Muscle of leg (tissue), 11 donors: Measurements from ENCODE around the gene KIAA1614. TPM values are rescaled to one million over a fixed set of nuclear protein-coding genes. Genes with fewer than 3 reads are reported as not detected.

Experiments
- DNase-seq: peaks from one replicate; pipeline ENCODE4 v3.0.0; 2013
- H3K27ac ChIP-seq: one replicate; pipeline ENCODE4 v1.5.1; 2013; ENCODE audit warnings: mild to moderate bottlenecking, low read length, control low read depth
- H3K27me3 ChIP-seq: one replicate; pipeline ENCODE4 v1.6.1; 2013; ENCODE audit warnings: low read length; ENCODE audit not compliant: control insufficient read depth, insufficient read depth
- H3K36me3 ChIP-seq: one replicate; pipeline ENCODE4 v1.6.1; 2013; ENCODE audit warnings: low read length; ENCODE audit not compliant: control insufficient read depth, insufficient read depth
- H3K4me1 ChIP-seq: one replicate; pipeline ENCODE4 v1.6.1; 2013; ENCODE audit warnings: low read length; ENCODE audit not compliant: control insufficient read depth, insufficient read depth
- H3K4me3 ChIP-seq: one replicate; pipeline ENCODE4 v1.5.1; 2013; ENCODE audit warnings: low read length, control low read depth
- H3K9me3 ChIP-seq: replicated peaks from 2 replicates; pipeline ENCODE4 v1.6.1; 2013; ENCODE audit warnings: low read depth, low read length; ENCODE audit not compliant: control insufficient read depth
- WGBS: methylation state at CpG from one replicate; pipeline ENCODE4 v1.1.5; 2013; ENCODE audit warnings: missing lambda C conversion rate; ENCODE audit not compliant: insufficient coverage; 5-methylcytosine and 5-hydroxymethylcytosine counted together
- polyA plus RNA-seq, 8 donors: library from polyadenylated mRNA; unstranded; fragments of 120-200 nt; gene quantifications; one replicate each; pipeline versions ENCODE4 v1.2.1 to v1.2.3, GENCODE V29; 2013; ENCODE audit warnings: inconsistent platforms in 1 of 8, low replicate concordance in 1 of 8; ENCODE audit not compliant: insufficient read length in 8 of 8, insufficient read depth in 1 of 8
- total RNA-seq: library from RNA; stranded (reverse); fragments of 120-200 nt; gene quantifications from one replicate; pipeline ENCODE4 v1.2.4, GENCODE V29; 2013

The KIAA1614 gene
- total and polyA plus RNA-seq, 9 donors, result 10.0 to 16.3 (median 12.3) TPM

DNA sequence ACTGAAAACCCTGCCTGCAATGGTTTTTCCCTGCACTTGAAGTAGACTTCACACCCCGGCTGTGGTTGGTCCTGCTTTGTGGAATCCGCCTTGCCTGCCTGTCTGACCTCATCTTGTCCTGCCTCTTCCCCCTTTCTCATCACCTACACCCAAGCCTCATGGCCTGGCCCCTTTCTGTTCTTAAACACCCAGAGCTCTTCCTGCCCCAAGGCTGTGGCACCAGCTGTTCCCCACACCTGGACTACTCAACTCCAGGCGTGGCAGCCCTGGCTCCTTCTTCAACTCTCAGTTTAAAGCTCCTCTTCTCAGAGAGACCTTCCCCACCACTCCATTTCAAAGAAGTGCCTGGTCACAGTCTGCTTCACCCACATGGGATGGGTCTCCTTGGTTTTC, 27.0 kb downstream of the KIAA1614 start:
- DNase-seq, result no peak
- H3K9me3 ChIP-seq, result no peaks in the 10 kb centered on the region
- peaks cover 72% of the 10 kb centered on the region for H3K36me3 ChIP-seq
- no peak overlapping the region for H3K27ac ChIP-seq
- 93% methylated on average over 3 of the region's 3 CpGs for WGBS
- no peaks in the 10 kb centered on the region for H3K27me3 ChIP-seq
- H3K4me1 ChIP-seq, result no peaks in the 10 kb centered on the region
- H3K4me3 ChIP-seq, result no peak overlapping the region

DNA sequence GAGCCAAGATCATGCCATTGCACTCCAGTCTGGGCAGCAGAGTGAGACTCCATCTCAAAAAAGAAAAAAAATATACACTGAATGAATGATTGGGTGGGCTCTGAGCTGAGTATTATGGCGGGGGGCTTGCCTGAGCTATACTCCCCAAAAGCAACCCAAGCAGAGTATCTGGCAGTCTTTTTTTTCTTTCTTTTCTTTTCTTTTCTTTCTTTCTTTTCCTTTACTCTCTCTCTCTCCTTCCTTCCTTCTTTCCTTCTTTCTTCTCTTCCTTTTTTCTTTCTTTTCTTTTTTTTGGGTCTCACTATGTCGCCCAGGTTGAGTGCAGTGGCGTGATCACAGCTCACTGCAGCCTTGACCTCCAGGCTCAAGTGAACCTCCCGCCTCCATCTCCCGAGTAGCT, 27.7 kb downstream of the KIAA1614 start:
- no peak for DNase-seq
- no peaks in the 10 kb centered on the region for H3K4me1 ChIP-seq
- 79% methylated on average over 4 of the region's 5 CpGs for whole genome bisulfite sequencing
- peaks cover 74% of the 10 kb centered on the region for H3K36me3 ChIP-seq
- H3K9me3 ChIP-seq, result no peaks in the 10 kb centered on the region
- H3K4me3 ChIP-seq, result no peak overlapping the region
- no peaks in the 10 kb centered on the region for H3K27me3 ChIP-seq
- no peak overlapping the region for H3K27ac ChIP-seq

GRCh38 chr1:180941518-180942275, 29.0 kb downstream of the KIAA1614 start:
- WGBS, result 82% methylated on average over 12 of the region's 20 CpGs
- DNase-seq, result no peak
- H3K4me3 ChIP-seq, result no peak overlapping the region
- H3K27me3 ChIP-seq, result no peaks in the 10 kb centered on the region
- H3K4me1 ChIP-seq, result no peaks in the 10 kb centered on the region
- H3K36me3 ChIP-seq, result peaks cover 71% of the 10 kb centered on the region
- no peaks in the 10 kb centered on the region for H3K9me3 ChIP-seq
- no peak overlapping the region for H3K27ac ChIP-seq

DNA sequence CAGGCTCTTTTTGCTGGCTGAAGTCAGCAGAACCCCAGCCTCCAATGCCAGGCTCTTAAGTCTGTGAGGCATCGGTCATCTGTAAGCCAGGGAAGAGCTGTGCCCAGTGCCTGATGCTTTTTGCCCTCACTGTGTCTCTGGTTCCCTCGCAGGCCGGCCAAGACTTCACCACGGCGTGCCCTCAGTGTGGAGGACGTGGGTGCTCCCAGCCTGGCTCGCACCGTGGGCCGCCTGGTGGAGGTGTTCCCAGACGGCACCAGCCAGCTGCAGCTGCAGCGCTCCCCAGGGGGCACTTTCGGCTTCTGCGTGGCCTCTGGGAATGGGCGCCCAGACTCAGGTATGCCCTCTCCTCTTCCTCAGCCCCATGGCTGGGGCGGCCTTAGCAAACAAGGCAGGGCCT, 32.5 kb downstream of the KIAA1614 start:
- no peak for DNase-seq
- H3K27me3 ChIP-seq, result no peaks in the 10 kb centered on the region
- no peak overlapping the region for H3K4me3 ChIP-seq
- H3K27ac ChIP-seq, result no peak overlapping the region
- peaks cover 21% of the 10 kb centered on the region for H3K4me1 ChIP-seq
- no peaks in the 10 kb centered on the region for H3K9me3 ChIP-seq
- peaks cover 58% of the 10 kb centered on the region for H3K36me3 ChIP-seq
- 94% methylated on average over 10 of the region's 15 CpGs for WGBS

DNA sequence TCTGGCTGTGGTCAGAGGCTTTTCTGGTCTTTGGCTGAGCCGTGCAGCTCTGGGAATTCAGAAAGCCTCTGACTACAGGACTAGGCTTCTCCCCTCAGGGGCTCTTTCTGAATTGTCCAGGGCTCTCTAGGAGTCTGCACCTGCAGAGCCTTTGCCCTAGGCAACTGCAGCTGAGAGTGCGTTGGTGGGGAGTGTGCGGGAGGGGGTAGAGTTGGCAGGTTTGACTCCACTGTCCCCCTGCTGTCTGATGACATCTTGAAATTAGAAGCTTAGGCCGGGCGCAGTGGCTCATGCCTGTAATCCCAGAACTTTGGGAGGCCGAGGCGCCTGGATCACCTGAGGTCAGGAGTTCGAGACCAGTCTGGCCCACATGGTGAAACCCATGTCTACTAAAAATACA, 32.9 kb downstream of the KIAA1614 start:
- no peak overlapping the region for H3K27ac ChIP-seq
- 79% methylated on average over 3 of the region's 8 CpGs for WGBS
- peaks cover 21% of the 10 kb centered on the region for H3K4me1 ChIP-seq
- no peaks in the 10 kb centered on the region for H3K9me3 ChIP-seq
- DNase-seq, result no peak
- no peak overlapping the region for H3K4me3 ChIP-seq
- peaks cover 62% of the 10 kb centered on the region for H3K36me3 ChIP-seq
- no peaks in the 10 kb centered on the region for H3K27me3 ChIP-seq

GRCh38 chr1:180946056-180946455, 33.4 kb downstream of the KIAA1614 start:
- no peak overlapping the region for H3K4me3 ChIP-seq
- no peaks in the 10 kb centered on the region for H3K27me3 ChIP-seq
- WGBS, result 84% methylated on average over 6 of the region's 7 CpGs
- DNase-seq, result no peak
- no peaks in the 10 kb centered on the region for H3K9me3 ChIP-seq
- peaks cover 65% of the 10 kb centered on the region for H3K36me3 ChIP-seq
- H3K4me1 ChIP-seq, result peaks cover 21% of the 10 kb centered on the region
- H3K27ac ChIP-seq, result no peak overlapping the region

DNA sequence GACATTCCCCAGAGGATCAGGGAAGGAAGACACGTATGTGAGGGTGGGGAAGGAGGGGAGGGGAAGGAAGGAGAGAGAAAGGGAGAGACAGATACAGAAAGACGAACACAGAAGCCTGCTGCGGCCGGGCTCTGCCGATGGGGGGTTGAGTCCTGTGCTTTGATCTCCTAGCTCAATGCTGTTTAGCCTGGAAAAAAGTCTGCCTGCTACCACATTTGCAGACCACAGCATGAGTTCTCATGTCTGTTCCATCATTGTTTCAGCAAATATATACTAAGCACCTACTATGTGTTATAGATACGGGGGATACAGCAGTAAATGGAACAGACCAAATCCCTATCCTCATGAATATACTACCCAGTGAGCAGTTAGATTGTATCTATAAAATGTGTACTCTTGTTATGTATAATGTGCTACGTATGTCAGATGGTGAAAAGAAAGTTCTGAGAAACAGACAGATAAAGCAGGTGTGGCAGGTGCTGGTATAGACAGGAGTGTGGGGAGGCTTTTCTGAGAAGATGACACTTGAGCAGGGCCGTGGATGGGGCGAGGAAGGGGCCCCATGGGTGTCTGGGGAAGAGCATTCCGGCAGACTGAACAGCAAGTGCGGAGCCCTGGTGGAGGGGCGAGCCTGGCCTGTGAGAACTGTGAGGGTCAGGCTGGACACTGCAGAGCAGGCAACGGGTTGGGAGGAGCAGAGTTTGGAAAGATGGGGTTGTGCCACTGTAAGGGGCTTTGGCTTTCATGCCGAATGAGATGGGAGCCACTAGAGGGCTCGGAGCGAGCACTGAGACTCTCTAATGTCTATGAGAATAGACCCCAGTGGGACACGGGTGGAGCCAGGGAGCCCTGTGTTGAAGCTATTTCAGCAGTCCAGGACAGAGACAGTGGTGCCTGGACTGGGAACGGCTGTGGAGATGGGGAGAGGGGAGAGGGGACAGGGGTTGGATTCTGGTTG, 34.1 kb downstream of the KIAA1614 start:
- Histone ChIP-seq H3K9me3 (no peaks in the 10 kb centered on the region), H3K4me1 (peaks cover 29% of the 10 kb centered on the region), H3K27me3 (no peaks in the 10 kb centered on the region), H3K27ac (no peak overlapping the region), H3K36me3 (peaks cover 62% of the 10 kb centered on the region), H3K4me3 (no peak overlapping the region)
- WGBS, result 65% methylated on average over 13 of the region's 18 CpGs
- DNase-seq, result no peak

DNA sequence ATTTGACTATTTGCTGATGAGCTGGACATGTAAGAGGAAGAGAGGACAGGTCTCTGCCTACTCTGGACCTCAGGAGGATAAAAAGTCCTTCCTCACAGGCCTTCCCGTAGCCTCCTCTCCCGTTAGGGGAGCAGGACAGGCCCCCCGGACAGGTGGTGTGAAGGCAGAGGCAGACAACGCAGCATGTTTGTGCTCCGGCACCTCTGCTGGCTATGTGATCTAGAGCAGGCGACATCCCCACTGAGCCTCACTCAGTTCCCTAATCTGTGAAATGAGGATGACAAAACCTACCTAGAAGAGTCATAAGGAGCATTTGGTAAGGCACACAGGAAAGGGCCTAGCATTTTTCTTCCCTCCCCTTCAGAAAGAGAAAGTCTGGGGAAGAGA, 34.8 kb downstream of the KIAA1614 start:
- WGBS, result no CpG with 5 or more reads among the region's 6 CpGs
- H3K36me3 ChIP-seq, result peaks cover 57% of the 10 kb centered on the region
- DNase-seq, result no peak
- H3K27ac ChIP-seq, result no peak overlapping the region
- H3K27me3 ChIP-seq, result no peaks in the 10 kb centered on the region
- peaks cover 36% of the 10 kb centered on the region for H3K4me1 ChIP-seq
- H3K9me3 ChIP-seq, result no peaks in the 10 kb centered on the region
- no peak overlapping the region for H3K4me3 ChIP-seq

- no peak overlapping the region for H3K4me3 ChIP-seq
- peaks cover 54% of the 10 kb centered on the region for H3K36me3 ChIP-seq
- H3K4me1 ChIP-seq, result peaks cover 40% of the 10 kb centered on the region
- DNase-seq, result no peak
- no peaks in the 10 kb centered on the region for H3K9me3 ChIP-seq
- WGBS, result 88% methylated on average over 18 of the region's 22 CpGs
- H3K27me3 ChIP-seq, result no peaks in the 10 kb centered on the region
- H3K27ac ChIP-seq, result no peak overlapping the region
These were observed 35.4 kb downstream of the KIAA1614 start for GRCh38 chr1:180947901-180948640.
